ENCODE results near the gene TAS2R60. TPM values are rescaled to one million over a fixed set of nuclear protein-coding genes. Genes with fewer than 3 reads are reported as not detected.
"Not testable (repeated sequence)": the region's sequence is repeated elsewhere in the genome, so short reads cannot be mapped to it uniquely, and the experiment has no call there.

The TAS2R60 gene, protein sequence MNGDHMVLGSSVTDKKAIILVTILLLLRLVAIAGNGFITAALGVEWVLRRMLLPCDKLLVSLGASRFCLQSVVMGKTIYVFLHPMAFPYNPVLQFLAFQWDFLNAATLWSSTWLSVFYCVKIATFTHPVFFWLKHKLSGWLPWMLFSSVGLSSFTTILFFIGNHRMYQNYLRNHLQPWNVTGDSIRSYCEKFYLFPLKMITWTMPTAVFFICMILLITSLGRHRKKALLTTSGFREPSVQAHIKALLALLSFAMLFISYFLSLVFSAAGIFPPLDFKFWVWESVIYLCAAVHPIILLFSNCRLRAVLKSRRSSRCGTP
- not detected for polyA plus RNA-seq (2012; ENCODE audit: insufficient read depth, insufficient read length)

DNA sequence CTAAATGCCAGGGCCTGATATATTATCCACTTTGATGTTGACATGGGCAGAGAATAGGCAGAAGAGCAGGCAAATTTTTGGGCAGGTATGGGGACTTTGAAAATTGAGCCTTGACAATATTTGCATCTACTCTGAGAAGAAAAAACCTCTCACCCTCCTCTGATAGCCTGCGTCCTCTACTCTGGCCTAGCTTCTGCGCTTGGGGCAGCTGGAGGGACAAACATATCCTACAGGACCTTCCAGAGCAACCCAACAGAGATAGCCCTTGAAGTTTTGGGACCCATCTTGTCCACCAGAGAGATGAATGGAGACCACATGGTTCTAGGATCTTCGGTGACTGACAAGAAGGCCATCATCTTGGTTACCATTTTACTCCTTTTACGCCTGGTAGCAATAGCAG is at the start of gene TAS2R60:
TAS2R60 (plus strand) TSS at position 301 of the 400 bp plus-strand sequence; CDS start at position 301, 0 bp downstream.
- DNase-seq (ENCODE audit: low read depth, low spot score): no peak
- no peak within 1 kb of the TSS for H3K4me3 ChIP-seq (ENCODE audit: low read length)

DNA sequence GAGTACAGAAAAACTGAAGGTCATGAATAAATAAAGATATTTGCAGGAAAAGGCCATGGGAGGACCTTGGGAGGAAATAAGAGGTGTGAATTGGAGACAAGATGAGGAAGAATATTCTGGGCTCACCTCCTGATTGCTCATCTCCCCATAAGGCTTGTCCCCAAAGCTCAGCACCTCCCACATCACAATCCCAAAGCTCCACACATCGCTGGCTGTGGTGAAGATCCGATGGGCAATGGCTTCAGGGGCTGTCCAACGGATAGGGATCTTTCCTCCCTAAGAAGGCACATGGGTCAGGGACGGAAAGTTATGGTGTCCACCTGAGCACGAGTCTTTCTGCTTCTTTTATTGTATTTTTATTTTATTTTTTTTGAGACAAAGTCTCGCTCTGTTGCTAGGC is 49.2 kb upstream of the TAS2R60 start:
- DNase-seq (ENCODE audit: low read depth, low spot score): no peak
- no peak overlapping the region for H3K4me3 ChIP-seq (ENCODE audit: low read length)

DNA sequence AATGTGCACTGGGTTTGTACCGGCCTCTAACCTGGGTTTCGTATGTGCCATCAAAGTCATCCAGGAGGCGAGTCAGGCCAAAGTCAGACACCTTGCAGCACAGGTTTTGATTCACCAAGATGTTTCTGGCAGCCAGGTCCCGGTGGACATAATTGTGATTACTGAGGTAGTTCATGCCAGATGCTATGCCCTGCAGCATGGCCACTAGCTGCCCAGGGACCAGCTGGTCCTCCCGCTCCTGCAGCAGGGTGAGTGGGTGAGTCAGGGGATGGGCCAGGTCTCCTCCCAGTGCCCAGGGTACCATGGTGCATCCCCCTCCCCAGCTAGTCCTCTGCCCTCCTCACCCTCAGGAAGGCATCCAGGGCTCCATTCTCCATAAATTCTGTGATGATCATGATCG is 48.5 kb upstream of the TAS2R60 start:
- no peak for DNase-seq (ENCODE audit: low read depth, low spot score)
- no peak overlapping the region for H3K4me3 ChIP-seq (ENCODE audit: low read length)

DNA sequence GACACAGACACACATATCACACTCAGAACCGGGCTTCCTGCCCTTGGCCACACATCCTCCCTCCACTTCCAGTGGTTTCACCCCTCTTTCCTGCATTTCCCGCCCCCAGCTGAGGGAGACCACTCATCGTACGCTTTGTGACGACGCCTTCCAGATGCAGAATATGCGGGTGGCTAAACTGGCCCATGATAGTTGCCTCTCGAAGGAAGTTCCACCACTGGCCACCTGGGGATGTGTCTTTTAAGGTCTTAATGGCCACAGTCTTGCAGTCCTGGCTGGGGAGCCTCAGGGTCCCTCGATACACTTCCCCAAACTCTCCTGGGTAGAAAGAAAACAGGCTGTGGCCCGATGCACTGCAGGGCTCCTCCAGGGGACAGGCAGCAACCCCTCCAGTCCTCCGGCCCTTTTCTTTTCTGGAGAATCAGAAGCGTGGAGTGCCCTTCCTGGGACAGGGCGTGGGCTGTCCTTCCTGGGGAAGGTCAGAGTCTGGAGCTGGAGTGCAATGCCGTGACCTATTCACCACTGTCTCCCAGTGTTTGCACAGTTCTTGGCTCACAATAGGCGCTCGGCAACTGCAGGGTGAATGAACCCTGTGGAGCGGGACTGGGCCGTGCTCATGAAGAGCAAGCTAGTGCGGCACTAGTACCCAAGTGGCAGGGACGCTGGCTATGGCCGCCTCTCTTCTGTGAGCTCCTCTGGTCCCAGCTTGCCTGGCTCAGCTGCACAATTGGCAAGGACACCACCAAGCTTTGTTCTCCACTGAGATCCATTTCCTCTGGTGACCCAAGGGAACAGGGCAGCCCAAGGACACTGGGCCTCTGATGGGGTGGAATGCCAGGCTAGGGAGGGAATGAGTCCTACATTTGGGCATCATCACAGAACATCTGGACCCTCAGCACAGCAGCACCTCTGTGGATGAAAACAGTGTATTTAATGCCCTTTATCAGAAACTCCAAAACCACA is 47.8 kb upstream of the TAS2R60 start:
- no peak overlapping the region for H3K4me3 ChIP-seq (ENCODE audit: low read length)
- DNase-seq (ENCODE audit: low read depth, low spot score): no peak

DNA sequence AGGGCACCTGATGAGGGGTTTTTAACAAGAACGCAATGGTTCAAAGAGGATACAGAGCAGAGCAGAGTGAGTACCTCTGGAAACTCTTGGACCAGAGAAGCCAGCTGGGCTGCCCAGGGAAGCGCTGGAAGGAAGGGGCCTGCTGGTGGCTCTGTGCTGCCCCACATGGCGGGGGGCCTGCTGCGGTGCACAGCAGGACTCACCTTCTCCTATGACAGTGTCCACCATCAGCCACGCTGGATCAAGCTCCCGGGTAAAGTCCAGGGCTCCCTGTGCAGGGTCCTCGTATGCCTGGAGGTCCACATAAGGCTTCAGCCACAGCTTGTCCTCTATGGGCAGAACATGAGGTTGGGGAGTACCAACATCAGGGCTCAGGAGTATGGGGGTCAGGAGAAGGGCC is 47.1 kb upstream of the TAS2R60 start:
- no peak for DNase-seq (ENCODE audit: low read depth, low spot score)
- H3K4me3 ChIP-seq (ENCODE audit: low read length): no peak overlapping the region

DNA sequence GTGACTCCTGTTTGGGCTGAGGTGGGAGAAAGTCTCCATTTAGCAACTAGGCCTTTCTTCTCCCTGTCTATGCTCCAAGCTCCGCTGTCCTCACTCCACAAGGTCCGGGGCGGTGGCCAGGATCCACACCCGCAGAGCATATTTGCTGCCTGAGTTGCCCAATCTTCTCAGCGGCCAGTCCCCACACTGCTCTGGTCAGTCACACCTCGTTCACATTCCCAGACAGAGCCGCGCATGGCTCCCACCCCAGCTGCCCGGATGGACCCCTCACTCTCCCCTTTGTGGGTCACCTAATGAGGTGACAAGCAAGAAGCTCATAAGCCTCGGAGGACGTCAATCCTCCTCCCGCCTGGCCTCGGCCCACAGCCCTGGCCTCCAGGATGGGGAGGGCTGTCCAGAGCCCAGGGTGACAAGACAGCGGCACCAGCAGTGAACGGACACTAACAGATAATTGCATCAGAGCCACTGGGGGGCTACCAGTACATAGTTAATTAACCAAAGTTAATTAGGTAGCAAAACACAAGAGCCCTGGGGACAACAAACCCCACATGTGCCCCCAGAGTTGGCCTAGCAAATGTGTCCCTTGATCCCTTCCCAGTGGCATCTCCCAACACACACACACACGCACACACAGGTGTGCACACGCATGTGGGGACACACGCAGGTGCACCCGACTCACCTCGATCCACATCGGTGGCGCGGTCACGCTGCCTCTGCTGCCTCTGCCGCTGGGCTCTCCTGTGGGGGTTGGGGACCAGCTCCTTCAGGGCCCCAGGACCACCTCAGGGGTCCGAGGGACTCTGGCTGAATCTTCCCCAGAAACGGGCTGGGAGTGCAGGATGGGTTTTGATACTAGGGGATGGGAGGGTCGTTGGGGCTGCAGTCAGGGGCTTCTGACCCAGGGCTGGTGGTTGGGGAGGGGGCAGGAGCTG is 46.4 kb upstream of the TAS2R60 start:
- no peak for DNase-seq (ENCODE audit: low read depth, low spot score)
- H3K4me3 ChIP-seq (ENCODE audit: low read length): no peak overlapping the region

DNA sequence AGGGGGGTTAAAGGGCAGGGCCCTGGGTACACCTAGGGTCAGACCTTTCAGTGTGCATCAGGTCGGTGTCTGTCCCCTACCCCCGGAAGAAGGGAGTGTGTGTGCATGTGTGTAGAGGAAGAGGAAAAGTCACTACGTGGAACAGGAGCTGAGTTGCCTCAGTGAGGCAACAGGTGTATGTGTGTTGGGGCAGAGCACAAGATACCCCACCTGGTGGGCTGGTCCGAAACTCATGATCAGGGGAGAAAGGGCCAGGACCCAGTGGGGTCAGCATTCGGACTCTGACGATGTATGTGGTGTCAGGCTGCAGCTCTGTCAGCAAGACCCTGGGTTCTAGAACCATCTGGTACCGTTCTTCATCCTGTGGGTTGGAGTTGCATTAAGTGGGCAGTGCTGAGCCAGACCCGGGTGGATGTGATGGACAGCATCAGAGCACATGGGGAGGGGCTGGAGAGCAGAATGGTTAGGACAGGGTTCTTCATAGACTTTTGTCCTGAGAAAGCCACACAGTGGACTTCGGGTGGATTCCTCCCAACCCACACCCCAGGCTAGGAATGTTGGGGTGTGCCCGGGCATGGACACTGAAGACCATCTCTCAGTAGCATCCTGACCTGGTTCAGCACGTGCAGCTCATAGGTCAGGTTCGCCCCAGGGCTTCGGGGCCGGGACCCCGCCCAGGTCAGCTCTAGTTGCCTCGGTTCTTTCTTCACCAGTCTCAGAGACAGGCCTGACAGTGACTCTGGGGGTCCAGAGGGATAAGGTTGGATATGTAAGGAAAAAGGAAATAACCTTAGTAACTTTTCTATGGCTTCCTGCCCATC is 45.3 kb upstream of the TAS2R60 start:
- DNase-seq (ENCODE audit: low read depth, low spot score): no peak
- H3K4me3 ChIP-seq (ENCODE audit: low read length): no peak overlapping the region

DNA sequence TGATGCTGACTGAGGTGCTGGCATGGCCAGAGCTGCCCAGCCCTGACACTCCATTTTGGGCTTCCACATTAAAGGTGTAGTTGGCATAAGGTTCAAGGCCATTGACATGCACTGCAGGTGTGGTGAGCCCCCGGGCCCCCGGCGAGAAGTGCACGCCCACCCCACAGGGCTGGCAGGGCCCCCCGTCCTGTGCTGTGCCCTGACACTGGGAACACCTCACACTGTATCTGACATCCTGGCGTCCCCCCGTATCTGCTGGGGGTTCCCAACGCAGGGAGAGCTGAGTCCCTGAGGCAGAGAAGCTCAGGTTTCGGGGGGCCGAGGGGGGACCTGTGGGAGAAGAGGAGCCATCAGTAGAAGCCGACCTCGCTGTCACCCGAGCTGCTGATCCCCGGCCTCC is 44.6 kb upstream of the TAS2R60 start:
- no peak for DNase-seq (ENCODE audit: low read depth, low spot score)
- H3K4me3 ChIP-seq (ENCODE audit: low read length): no peak overlapping the region

DNA sequence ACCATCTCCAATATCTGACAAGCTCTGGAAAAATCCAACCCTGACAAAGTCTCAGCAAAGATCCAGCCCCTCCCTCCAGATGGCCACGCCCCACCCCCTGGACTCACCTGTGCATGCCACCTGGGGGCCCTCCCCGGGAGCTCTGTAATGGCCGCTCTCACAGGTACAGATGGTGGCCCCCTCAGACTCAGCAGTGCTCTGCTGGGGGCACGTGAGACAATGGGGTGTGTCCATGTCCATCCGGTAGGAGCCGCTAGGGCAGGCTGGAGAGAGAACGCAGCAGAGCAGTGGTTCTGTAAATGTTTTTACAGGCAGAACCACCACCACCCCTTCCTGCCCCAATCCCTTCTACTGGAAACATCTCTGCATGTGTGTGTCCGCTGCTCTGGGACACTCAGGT is 44.1 kb upstream of the TAS2R60 start:
- no peak for DNase-seq (ENCODE audit: low read depth, low spot score)
- H3K4me3 ChIP-seq (ENCODE audit: low read length): no peak overlapping the region

DNA sequence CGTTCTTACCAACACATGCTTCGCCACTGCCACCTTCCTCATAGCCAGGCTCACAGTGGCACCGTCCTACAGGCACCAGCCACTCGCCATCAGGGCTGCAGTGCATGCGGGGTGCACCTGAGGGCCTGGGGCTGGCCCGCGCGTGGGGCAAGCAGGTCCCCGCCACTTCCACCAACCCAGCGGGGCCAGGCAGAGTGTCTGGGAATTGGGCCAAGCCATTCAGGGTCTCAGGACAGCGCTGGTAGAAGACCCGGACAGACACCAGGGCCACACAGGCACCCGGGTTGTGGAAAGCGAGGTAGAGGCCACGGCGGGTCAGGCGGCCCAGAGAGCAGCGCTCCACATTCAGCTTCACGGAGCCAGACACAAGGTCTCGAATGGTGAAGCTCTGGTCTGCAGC is 43.6 kb upstream of the TAS2R60 start:
- DNase-seq (ENCODE audit: low read depth, low spot score): no peak
- H3K4me3 ChIP-seq (ENCODE audit: low read length): no peak overlapping the region

DNA sequence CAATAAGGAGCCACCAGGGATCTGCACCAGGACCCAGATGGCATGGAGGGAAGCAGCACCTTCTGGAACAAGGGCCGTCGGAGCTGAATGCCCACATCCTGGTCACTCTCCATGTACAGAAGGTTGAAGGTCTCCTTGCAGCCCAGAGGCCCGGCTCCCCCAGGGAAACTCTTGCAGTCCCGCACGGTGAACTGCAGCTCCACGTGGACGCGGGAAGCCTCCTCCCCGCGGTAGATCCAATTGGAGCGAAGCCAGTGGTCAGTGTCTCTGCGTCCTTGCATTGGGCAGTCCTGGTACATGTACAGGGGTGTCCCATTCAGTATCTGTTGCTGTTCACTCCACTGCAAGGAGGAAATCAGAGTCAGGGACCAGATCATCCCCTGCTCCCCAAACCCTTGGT is 42.0 kb upstream of the TAS2R60 start:
- DNase-seq (ENCODE audit: low read depth, low spot score): no peak

DNA sequence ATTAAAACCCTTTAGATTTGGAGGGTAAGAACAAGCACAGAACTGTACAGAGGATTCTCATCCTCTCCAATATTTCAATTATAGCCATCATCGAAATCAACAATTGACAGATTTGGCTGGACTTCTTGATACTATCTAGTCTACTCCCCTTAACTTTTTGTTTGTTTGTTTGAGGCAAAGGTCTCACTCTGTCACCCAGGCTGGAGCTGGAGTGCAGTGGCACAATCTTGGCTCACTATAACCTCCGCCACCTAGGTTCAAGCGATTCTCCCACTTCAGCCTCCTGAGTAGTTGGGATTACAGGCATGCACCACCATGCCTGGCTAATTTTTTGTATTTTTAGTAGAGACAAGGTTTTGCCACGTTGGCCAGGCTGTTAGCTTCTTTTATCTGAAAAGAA is 41.0 kb upstream of the TAS2R60 start:
- not testable (repeated sequence) for DNase-seq (ENCODE audit: low read depth, low spot score); H3K4me3 ChIP-seq (ENCODE audit: low read length)

More for the DNA sequence above, 42.0 kb upstream of the TAS2R60 start:
- no peak overlapping the region for H3K4me3 ChIP-seq (ENCODE audit: low read length)

DNA sequence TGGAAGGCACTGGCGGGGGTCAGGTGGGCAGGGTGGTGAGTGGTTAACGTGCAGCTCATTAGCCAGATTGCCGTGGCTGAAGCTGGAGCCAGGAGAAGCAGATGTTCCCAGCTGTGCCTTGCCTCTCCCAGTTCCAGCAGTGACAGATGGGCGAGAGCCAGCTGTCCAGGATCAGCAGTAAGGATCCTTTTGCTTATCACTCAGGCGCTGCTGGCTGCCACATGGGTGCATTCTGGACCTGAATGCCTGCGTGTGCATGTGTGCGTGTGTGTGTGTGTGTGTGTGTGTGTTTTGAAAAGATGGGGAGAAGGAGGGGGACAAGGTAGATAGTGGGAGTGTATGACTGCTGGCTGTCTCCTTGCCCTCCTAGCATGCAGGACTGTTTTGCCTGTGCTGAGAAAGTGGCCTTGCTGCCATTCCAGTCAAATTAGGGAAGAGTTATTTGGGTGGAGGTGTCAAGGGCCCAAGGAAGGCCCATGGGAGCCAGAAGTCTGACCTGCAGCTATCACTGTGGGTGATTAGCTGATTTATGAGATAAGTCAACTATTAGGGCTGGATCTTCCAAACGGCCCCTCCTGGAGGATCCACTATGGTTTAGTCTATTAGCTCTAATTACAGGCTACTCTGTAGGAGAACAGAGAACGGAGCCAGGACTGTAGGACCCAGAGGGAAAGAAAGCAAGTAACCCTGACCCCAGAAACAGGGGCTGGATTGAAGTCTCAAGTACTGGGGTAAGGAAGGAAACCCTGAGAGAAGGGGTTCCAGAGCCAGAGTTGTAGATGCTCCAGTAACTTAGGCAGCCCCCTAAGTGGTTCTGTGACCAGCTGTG is 37.9 kb upstream of the TAS2R60 start:
- DNase-seq (ENCODE audit: low read depth, low spot score): no peak
- H3K4me3 ChIP-seq (ENCODE audit: low read length): no peak overlapping the region

DNA sequence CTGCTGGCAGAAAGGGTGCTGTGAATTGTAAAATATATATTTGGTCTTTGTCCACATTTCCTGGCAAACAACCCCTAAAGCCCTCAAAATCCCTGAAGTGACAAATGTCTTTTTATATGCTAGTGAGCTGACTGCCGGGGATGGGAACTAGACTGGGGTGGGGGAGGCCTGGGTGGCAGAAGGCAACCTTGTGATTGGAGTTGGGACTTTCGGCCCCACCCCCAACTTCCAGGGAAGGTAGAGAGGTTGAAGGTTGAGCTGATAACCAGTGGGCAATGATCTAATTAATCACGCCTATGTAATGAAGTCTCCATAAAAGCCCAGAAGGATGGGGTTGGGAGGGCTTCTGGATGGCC is 37.3 kb upstream of the TAS2R60 start:
- no peak for DNase-seq (ENCODE audit: low read depth, low spot score)
- no peak overlapping the region for H3K4me3 ChIP-seq (ENCODE audit: low read length)

DNA sequence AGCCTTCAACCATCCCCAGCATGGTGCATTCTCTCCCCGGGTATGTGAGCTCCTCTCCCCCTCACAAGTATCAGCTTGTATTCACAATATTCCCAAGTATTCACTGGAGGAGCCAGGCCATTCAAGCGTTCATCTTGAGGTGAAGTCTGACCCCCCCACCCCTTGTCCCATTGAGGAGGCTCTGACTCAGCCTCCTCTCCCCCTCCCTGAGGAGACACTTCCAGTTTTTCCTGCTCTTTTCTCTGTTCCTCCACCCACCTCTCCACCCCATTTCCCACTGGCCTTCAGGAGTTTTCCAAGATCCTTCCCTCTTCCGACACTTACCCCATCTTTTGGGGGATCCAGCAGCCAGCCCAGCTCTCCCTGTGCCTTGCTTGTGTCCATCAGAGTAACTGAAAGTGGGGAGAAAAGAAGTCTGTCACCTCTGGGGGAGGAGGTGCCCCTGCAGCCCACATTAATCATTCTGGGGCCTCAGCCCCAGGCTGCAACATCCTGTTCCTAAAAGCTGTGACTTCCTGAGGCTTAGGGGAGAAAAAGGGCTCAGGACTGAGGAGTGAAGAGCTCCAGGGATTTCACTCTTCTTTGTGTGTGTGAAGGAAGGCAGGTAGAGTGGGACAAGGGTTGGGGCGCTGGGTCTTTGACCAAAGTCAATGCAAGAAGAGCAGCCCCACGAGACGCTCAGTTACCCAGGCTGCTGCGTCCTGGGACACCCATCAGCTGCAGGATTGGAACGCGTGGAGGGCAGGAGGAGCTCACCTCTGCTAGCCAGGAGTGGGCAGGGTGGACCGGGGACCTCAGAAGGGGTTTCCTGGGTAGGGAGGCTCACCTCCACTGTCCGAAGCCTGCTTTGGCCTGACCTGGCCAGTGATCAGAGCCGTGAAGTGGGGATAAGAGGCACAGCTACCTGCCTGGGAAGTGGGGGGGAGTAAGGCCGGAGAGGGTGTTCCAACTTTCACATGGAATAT is 35.7 kb upstream of the TAS2R60 start:
- peak overlapping the region; percentile 48 for H3K4me3 ChIP-seq (ENCODE audit: low read length)

DNA sequence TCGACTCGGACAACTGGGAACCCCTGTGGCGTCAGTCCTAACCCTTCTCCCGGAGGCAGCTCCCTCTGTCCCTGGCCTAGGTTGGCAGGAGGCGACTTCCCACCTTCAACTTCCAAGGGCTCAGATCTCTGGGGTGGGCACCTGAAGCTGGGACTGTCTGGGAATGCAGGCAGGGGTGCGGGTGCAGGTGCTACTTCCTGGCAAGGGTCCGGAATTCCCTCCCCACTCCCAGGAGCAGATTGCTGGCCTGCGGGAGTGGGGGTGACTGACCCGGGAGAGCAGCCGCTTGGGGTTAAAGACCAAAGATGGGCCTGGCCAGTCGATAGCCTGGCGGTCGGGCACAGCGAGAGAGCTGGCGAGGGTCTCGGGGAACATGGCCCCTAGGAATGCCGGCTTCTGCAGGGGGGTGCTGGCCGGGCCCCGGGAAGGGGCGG is 35.0 kb upstream of the TAS2R60 start:
- DNase-seq (ENCODE audit: low read depth, low spot score): no peak
- H3K4me3 ChIP-seq (ENCODE audit: low read length): peak overlapping the region; percentile 48

More for the DNA sequence above, 35.7 kb upstream of the TAS2R60 start:
- peak; percentile 69 for DNase-seq (ENCODE audit: low read depth, low spot score)

All from Jurkat, Clone E6-1 (cell line).